Ishikawa (cell line): ENCODE measurements around the gene GSK3B.

ENCODE experiments used
- CEBPB ChIP-seq: IDR thresholded peaks from 2 replicates; pipeline ENCODE4 v1.6.1; 2012
- YY1 ChIP-seq: IDR thresholded peaks from 2 replicates; pipeline ENCODE4 v1.6.1; 2012; ENCODE audit warnings: low read depth

DNA sequence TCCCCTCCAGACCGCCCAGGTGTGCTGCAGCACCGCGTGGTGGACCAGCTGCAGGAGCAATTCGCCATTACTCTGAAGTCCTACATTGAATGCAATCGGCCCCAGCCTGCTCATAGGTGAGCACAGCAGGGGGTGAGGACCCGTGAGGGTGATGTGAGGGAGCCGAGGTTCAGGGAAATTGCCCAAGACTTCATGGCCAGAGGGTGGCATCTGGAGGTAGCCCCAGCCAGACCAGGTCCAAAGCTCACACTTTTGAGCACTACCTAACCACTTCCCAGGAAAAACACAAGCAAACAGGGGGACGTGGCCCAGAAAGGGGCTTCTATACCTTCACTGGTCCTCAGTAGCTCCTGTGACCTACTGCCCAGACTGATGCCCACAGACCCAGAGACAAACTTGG lies 278.5 kb downstream of the GSK3B start:
- no peak for TF ChIP-seq YY1
- no peak for TF ChIP-seq CEBPB
